GM19372 (cell line): ENCODE measurements around the gene HMCES.
"Not testable (repeated sequence)": the region's sequence is repeated elsewhere in the genome, so short reads cannot be mapped to it uniquely, and the experiment has no call there.

ENCODE experiments used
- ATAC-seq: cut with Tn5 transposase; IDR thresholded peaks from one replicate; pipeline ENCODE4 v1.9.1; 2021; ENCODE audit warnings: mild to moderate bottlenecking, low read depth, moderate library complexity; ENCODE audit not compliant: unreplicated experiment

The HMCES gene

DNA sequence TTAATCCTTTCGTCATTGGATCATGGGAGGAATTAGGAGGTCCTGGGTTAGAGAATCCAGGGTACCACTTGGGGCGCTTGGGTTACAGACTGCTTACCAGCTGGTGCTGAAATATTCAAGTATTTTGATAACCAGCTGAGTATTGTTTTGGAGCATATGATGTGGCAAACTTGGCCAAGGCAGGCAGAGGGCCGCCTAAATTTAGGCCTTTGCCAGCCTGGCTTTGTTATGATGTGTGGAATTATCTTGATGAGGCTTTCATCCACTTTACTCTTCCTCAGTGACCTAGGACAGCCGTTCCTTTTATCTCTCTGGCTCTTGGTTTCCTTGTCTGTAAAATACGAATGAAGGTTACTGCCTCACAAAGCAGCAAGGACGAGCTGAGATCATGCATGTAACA is 22.4 kb upstream of the HMCES start:
- no peak for ATAC-seq

DNA sequence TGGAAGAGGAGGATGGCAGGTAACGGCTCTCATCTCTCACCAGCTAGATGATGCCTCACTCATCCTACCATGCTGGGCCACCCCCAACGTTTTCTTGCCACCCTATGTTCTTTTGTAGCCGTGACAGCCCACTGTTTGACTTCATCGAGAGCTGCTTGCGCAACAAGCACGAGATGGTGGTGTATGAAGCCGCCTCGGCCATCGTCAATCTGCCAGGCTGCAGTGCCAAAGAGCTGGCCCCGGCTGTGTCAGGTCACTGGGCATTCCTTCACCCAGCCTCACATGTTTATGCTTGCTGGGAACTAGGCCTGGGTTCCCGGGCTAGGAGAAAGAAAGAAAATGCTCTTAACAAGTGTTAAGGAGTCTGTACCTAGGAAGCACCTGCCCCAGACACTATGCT is 21.1 kb upstream of the HMCES start:
- ATAC-seq = no peak

DNA sequence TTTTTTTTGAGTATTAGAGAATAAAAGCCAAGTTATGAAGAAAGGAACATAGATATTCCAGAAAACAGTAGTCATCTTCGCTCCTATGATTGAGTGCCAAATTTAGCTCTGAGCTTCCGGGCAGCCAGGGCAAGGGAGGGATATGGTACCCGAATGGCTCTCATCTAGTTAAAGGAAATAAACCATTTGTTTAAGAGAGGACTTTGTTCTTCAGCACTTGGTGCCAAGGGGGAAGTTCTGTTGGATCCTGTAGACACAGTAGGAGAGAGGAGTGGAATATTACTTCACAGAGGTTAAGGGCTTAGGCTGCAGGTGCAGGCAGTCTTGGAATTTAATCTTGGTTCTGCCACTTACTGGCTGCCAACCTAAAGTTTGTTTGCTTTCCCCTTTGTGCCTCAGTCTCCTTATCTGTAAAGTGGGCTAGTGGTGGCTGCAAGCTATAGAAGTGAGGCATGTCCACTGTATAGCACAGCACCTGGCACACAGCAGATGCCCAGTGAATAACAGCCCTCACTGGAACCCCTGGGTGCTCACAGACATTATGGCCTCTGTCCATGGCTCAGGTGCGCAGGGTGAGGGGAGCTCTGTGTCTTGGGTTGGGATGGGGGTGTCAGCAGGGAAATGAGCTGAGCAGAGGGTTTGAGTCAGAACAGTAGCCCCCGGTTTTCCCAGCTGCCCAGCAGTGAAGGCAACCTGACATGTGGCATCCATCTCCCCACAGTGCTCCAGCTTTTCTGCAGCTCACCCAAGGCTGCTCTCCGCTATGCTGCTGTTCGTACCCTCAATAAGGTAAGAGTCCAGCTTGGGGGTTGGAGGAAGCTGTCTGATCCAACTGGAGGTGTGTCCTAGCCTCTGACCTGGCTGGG is 18.8 kb upstream of the HMCES start:
- ATAC-seq = no peak

DNA sequence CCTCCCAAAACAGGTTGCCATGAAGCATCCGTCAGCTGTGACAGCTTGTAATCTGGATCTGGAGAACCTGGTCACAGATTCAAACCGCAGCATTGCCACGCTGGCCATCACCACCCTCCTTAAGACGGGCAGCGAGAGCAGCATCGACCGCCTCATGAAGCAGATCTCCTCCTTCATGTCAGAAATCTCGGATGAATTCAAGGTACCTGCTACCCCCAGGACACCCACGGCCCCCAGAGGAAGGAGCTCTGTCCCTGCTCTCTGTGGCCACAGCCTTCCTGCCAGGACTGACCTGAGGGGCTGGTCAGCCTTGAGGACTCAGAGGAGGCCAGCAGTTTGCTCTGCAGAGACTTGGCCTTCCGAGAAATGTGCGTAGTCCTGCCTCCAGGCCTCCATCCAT is 18.1 kb upstream of the HMCES start:
- no peak for ATAC-seq

DNA sequence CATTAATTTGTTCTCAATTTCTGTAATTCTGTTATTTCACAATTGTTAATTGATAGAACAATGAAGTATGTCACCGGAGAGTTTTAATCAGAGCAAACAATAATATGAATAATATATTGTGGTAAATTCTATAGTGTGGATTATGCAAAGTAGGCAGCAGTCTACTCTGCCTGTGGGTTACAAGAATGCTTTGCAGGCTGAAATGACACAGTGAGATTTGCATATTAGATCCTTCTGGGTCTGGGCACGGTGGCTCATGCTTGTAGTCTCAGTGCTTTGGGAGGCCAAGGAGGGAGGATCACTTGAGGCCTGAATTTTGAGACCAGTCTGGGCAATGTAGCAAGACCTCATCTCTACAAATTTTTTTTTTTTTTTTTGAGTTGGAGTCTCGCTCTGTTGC is 16.8 kb upstream of the HMCES start:
- no peak for ATAC-seq

DNA sequence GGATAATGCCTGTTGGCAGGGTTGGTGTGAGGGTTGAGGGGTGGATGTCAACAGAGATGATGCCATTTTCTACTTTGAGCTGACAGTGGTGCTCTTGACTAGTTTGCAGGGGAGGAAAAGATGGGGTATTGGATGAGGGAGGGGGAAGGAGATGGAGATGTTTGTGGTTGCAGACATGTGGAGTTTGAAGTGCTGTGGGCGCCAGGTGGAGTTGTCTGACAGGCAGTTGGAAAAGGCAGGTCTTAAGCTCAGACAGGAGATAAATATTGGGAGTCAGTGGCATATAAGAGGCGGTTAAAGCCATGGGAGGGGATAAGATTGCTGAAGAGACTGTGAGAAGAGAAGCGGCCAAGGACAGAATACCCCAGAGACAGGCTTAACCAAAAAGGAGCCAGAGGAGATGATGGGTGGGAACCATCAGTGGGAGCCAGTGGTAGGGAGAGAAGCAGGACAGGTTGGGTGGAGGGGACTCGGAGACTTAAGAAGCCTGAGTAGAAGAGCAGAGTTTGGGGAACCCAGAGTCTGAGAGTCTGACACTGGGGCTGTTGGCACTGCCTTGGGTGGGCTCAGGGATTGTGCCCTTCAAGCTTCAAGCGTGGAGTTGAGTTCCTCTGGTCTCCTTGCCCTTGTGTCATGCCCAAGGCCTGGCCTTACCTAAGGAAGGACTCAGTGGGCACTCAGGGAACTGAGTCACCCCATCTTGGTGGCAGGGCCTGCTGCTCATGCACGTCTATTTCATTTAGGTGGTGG is 15.3 kb upstream of the HMCES start:
- ATAC-seq = no peak

DNA sequence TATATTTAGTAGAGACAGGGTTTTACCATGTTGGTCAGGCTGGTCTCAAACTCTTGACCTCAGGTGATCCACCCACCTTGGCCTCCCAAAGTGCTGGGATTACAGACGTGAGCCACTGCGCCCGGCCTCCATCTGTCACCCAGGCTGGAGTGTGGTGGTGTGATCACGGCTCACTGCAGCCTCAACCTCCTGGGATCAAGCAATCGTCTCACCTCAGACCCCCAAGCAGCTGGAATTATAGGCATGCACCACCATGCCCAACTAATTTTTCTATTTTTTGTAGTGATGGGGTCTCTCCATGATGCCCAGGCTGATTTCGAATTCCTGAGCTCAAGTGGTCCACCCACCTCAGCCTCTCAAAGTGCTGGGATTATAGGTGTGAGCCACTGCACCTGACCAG is 13.7 kb upstream of the HMCES start:
- ATAC-seq = not testable (repeated sequence)

DNA sequence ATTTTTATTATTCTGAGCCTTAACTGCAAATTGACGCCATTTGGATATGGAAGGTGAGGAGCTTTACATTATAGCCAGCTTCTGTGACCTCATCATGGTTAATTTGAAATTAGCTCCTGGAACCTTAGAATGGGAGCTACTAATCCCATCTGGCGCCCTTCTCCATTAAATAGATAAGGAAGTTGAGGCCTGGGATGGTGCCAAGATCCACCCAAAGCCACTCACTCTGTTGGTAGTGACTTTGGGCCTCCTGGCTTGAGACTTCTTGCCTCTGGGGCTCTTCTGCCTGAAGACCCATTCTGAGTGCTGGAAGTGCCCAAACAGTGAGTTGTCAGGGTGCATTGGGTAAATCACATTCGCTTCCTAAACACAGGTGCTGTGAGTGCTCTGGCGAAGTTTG is 12.0 kb upstream of the HMCES start:
- no peak for ATAC-seq

DNA sequence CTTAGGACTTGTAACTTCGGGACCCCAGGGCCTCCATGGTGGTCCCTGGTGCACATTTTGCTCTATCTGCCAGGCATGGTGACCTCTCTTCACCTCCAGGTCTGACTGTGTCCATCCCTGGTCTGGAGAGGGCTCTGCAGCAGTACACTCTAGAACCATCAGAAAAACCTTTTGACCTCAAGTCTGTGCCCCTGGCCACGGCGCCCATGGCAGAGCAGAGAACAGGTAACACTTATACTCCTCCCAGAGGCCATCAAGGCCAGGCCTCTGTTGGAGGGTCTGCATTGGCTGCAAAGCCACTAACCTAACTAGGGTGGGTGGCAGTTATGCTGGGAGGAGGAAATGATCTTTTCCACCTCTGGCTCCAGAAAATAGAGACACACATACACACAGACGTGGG is 10.3 kb upstream of the HMCES start:
- no peak for ATAC-seq

DNA sequence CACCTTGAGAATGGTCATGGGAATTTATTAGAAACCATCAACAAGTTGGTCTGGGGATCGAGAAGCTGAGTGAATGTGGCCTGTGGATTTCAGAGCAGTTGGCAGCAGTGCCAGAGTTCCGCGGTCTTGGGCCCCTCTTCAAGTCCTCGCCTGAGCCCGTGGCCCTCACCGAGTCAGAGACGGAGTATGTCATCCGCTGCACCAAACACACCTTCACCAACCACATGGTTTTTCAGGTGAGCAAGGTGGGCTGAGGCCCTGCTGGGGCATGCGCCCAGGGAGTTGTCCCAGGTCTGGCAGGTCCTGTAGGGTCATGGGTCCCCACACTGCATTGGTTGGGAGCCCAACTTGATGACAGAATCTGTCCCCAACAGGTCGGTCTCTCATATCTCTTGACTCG is 7.0 kb upstream of the HMCES start:
- ATAC-seq = no peak

DNA sequence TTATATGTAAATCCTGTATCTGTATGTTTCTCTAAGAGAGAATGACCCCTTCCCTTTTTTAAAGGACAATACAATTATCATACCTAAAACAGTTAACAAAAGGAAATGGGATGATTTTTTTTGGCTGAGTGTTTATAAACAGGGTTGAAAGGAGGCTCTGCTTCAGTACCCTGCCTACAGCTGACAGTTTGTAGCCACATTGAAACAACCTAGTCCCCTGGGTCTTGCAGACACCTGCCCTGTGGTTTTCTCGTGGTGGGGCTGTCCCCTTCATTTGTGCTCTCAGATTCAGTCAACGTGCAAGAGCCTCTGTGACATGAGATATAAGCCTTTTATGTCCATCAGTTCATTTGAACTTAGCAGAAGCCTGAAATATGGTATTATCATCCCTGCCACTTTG is 2.3 kb upstream of the HMCES start:
- ATAC-seq = peak; percentile 73

DNA sequence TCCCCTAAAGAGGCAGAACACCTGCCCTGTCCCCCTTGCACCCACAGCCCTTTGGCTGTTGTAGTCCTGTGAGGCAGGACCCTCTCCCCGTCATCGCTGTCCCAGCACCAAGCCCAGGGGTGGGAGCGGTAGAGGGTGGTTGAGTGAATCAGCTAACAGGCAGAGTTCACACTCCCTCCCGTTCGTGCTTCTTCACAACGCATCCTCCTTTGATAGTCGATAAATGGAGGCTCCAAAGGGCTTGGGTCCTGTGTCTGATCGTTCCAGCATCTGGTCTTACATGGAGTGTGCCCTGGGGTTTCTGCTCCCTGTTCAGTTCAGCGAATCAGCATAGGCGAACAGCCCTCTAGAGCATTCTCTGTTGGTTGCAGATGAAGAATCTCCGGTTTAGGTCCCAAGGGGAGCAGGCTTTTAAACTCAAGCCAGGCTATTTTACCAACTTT is 820 bp upstream of the HMCES start:
- ATAC-seq = no peak

DNA sequence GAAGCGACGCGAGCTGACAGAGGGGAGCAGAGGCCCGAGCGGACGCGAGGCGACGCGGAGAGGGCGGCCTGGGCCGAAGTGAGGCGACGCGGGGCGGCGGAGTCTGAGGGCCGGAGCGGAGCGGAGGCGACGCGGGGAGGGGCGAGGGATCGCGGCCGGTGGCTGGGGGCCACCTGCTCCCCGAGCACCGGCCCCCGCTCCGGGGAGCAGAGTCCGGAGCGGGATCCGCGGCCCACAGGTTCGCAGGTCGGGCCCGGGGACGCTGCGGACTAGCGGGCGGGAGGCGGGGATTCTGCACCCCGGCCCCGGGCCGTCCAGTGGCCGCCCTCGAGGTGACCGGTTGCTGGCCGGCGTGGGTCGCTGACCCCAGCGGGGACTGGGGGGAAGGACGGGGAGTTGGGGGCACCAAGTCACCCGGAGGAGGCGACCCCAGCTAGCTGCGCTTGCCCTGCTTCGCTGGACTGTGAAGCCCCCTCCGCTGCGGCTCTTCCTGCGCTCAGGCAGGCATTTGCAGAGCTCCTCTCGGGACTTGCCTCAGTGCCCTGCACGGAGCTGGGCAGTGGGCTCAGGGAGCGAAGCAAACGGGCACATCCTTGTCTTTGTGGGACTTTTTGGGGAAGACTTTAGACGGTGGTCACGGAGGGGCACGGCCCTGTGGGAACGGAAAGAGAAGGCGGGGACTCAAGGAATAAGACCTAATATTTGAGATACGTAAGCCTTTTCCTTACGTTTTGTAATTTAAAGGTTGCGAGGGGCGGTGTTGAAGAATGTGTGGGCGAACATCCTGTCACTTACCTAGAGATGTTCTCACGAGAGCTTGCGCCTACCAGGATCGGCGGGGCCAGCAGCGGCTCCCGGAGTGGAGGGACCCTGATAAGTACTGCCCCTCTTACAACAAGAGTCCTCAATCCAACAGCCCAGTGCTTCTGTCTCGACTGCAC is 566 bp downstream of the HMCES start:
- peak; percentile 1 for ATAC-seq

DNA sequence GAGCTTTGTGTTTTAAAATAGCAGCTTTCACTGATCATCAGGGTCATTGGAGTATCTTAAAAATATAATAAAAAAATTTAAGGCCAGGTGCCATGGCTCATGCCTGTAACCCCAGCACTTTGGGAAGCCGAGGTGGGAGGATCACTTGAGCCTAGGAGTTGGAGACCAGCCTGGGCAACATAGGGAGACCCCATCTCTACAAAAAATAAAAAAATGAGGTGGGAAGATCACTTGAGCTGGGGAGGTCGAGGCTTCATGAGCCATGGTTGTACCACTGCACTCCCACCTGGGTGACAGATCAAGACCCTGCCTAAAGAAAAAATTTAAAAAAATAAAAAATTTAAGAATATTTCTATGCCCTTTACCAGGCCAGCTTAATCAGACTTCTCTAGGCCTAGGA is 1.5 kb downstream of the HMCES start:
- no peak for ATAC-seq

DNA sequence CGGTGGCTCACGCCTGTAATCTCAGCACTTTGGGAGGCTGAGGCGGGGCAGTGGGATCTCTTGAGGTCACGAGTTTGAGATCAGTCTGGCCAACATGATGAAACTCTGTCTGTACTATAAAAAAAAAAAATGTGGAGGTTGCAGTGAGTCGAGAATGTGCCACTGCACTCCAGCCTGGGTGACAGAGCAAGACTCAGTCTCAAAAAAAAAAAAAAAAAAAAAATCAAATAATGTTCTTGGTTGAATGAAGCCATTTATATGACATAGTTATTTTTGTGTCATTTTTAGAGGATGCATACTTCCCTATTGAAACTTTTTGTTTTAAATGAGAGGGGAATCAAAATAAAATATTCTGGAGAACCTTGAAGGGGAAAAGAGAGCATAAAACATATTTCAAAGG is 3.1 kb downstream of the HMCES start:
- ATAC-seq = no peak

DNA sequence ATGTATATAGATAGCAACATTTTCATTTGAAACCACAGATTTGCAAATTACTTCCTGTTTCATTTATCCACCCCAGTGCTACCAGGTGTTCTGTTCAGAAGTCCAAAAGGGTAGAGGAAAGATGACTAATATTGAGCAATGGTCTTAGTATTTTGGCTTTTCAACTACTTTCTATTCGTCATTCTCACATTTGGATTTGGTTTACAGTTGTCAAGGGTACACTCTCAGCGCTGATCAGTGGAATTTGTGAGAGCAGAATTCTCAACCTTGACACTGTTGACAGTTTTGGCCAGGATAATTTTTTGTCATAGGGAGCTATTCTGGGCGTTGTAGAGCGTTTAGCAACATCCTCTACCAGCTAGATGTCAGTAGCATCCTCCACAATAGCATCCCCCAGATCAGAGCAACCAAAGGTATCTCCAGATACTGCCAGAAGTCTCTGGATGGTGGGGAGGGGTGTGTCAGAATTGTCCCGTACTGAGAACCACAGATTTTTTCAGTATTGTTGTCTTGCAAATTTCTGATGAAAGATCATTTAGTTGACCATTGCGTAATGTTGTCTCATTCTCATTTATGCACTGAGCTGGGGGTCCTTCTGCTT is 4.2 kb downstream of the HMCES start:
- peak; percentile 59 for ATAC-seq

DNA sequence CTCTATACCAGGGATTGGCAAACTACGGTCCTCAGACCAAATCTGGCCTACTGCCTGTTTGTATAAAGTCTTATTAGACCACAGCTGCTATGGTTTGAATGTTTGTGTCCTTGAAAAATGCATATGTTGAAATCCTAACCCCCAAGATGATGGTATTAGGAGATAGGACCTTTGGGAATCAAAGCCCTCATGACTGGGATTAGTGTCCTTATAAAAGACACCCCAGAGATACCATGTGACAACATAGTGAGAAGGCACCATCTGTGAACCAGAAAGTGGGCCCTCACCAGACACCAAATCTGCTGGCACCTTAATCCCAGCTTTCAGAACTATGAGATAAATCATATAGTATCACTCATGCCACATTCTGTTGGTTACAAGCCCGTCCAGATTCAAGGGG is 7.4 kb downstream of the HMCES start:
- ATAC-seq = no peak

DNA sequence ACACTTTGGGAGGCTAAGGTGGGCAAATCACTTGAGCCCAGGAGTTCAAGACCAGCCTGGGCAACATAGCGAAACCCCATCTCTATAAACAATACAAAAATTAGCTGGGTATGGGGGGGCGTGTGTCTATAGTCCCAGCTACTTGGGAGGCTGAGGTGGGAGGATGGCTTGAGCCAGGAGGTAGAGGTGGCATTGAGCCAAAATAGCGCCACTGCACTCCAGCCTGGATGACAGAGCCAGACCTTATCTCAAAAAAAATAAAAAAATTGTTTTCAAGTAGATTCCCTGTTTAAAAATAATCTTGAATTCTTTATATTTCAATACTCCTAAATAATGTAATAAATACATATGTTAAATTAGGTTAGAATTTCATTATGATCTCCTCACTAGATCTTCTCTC is 9.8 kb downstream of the HMCES start:
- no peak for ATAC-seq

DNA sequence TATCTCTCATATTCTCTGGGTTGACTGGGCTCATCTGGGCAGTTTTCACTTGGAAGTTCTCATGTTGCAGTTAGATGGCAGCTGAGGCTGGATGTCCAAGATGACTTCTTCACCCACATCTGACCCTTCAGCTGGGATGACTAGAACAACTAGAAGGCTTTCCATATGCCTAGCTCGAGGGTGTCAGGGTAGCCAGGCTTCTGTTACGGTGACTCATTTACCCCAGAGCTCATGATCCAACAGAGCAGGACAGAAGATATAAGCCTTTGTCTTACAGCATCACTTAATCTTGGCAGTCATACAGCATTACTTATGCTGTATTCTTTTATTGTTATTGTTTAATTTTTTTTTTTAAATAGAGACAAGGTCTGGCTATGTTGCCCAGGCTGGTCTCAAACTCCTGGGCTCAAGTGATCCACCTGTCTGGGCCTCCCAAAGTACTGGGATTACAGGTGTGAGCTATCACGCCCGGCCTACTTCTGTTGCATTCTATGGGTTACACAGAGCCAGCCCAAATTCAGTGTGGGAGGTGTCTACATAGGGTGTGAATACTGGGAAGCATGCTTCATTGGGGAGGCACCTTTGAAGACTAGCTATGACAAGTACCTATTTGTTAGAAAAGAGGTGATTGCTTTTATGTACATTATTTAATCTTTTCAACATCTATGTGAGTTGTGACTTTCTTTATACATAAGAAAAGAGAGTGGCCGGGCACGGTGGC is 10.7 kb downstream of the HMCES start:
- ATAC-seq = no peak
